Endothelial cell of umbilical vein (primary cell): Measurements from ENCODE around the gene ADD1. TPM values are rescaled to one million over a fixed set of nuclear protein-coding genes. Genes with fewer than 3 reads are reported as not detected.

Experiments
- BruUV-seq: library from RNA; stranded (reverse); fragments of 400-500 nt; replicated peaks from 2 replicates; lab custom pipeline; 2021; lab: Mats Ljungman, UMichigan
- CTCF ChIA-PET: fragments of 300-600, 350-600 bp; sonication (Branson Sonifier 250); formaldehyde crosslinking; loops from one replicate; lab custom pipeline; 2021; ENCODE audit warnings: antibody characterized with exemption, inconsistent platforms; lab: Charles Lee
- POLR2A ChIA-PET: fragments of 300-600, 350-600 bp; sonication (Branson Sonifier 250); formaldehyde crosslinking; loops from one replicate; lab custom pipeline; 2021; ENCODE audit warnings: antibody characterized with exemption, inconsistent platforms; lab: Charles Lee
- DNase-seq: peaks from one replicate; pipeline ENCODE4 v3.0.0-alpha.2; 2011; ENCODE audit warnings: low read depth, low spot score
- FAIRE-seq: peaks from 2 replicates; lab custom pipeline; 2011; peaks lifted over from hg19 to GRCh38; lab: Jason Lieb, UNC
- H2AFZ ChIP-seq: 2 replicates; pipeline ENCODE4 v1.6.0; 2012; ENCODE audit warnings: low read depth, low read length, control low read depth, inconsistent platforms
- H3K27ac ChIP-seq: 2 replicates; pipeline ENCODE4 v1.5.1; 2011; ENCODE audit warnings: low read depth, mild to moderate bottlenecking, control low read depth, low read length, moderate library complexity; ENCODE audit not compliant: insufficient read depth
- H3K27me3 ChIP-seq, 2 experiments: 2 replicates each; pipeline versions ENCODE4 v1.6.0 to v1.6.1; 2011; ENCODE audit warnings: low read length in 2 of 2, mixed read lengths in 1 of 2; ENCODE audit not compliant: control insufficient read depth in 2 of 2, insufficient read depth in 2 of 2
- H3K36me3 ChIP-seq, 2 experiments: 2 replicates in 1 of 2; 3 replicates in 1 of 2; pipeline ENCODE4 v1.5.1; 2011; ENCODE audit warnings: low read length in 2 of 2, mild to moderate bottlenecking in 1 of 2, moderate library complexity in 1 of 2; ENCODE audit not compliant: control insufficient read depth in 2 of 2, insufficient read depth in 2 of 2; ENCODE audit errors: extremely low read depth in 1 of 2
- H3K4me1 ChIP-seq: 3 replicates; pipeline ENCODE4 v1.5.1; 2011; ENCODE audit warnings: mild to moderate bottlenecking, low read length; ENCODE audit not compliant: control insufficient read depth, insufficient read depth; ENCODE audit errors: extremely low read depth
- H3K4me2 ChIP-seq: 2 replicates; pipeline ENCODE4 v1.6.1; 2011; ENCODE audit warnings: low read length, control low read depth, mixed read lengths; ENCODE audit not compliant: insufficient read depth
- H3K4me3 ChIP-seq, 3 experiments: fragments of 200-600 bp in 1 of 3; sonication (generic), shearing (Covaris generic) in 1 of 3; replicated peaks in 1 of 3; 2 replicates each; pipeline ENCODE4 v1.5.1; 2011 to 2016; ENCODE audit warnings: control low read depth in 3 of 3, low read length in 3 of 3, mild to moderate bottlenecking in 2 of 3, inconsistent platforms in 1 of 3, low read depth in 1 of 3, moderate library complexity in 1 of 3; ENCODE audit not compliant: insufficient read depth in 1 of 3
- H3K79me2 ChIP-seq: 2 replicates; pipeline ENCODE4 v1.6.0; 2012; ENCODE audit warnings: low read length, inconsistent platforms; ENCODE audit not compliant: control insufficient read depth, insufficient read depth
- H3K9ac ChIP-seq: replicated peaks from 2 replicates; pipeline ENCODE3; 2011; ENCODE audit warnings: low read length, control low read depth; ENCODE audit not compliant: insufficient read depth; ENCODE audit errors: extremely low read depth
- H3K9me1 ChIP-seq: replicated peaks from 3 replicates; pipeline ENCODE4 v1.6.0; 2011; ENCODE audit warnings: mild to moderate bottlenecking, low read length; ENCODE audit not compliant: control insufficient read depth, insufficient read depth; ENCODE audit errors: extremely low read depth
- H3K9me3 ChIP-seq: replicated peaks from 2 replicates; pipeline ENCODE4 v1.5.1; 2012; ENCODE audit warnings: low read length, inconsistent platforms; ENCODE audit not compliant: control insufficient read depth, insufficient read depth
- H4K20me1 ChIP-seq: replicated peaks from 2 replicates; pipeline ENCODE3; 2011; ENCODE audit warnings: mild to moderate bottlenecking, low read length; ENCODE audit not compliant: control insufficient read depth, insufficient read depth; ENCODE audit errors: extremely low read depth
- EZH2 ChIP-seq: IDR thresholded peaks from 2 replicates; pipeline ENCODE4 v1.6.1; 2012; ENCODE audit warnings: borderline replicate concordance, low read depth, mild to moderate bottlenecking, moderate library complexity, low read length, inconsistent platforms; ENCODE audit not compliant: severe bottlenecking
- FOS ChIP-seq: IDR thresholded peaks from 2 replicates; pipeline ENCODE4 v1.6.1; 2011; ENCODE audit warnings: mild to moderate bottlenecking, low read length, moderate library complexity, borderline replicate concordance; ENCODE audit not compliant: insufficient read depth
- GATA2 ChIP-seq: IDR thresholded peaks from 2 replicates; pipeline ENCODE4 v1.7.0; 2011; ENCODE audit warnings: low read depth, mild to moderate bottlenecking, moderate library complexity, mixed read lengths, low read length; ENCODE audit not compliant: insufficient read length, insufficient read depth
- JUN ChIP-seq: IDR thresholded peaks from 2 replicates; pipeline ENCODE4 v1.6.1; 2011; ENCODE audit warnings: borderline replicate concordance, low read depth; ENCODE audit not compliant: insufficient read length, insufficient read depth
- MYC ChIP-seq: IDR thresholded peaks from one replicate; pipeline ENCODE4 v1.6.1; 2011; ENCODE audit warnings: mild to moderate bottlenecking, low read depth, low read length
- POLR2A ChIP-seq: IDR thresholded peaks from 2 replicates; pipeline ENCODE4 v1.6.1; 2012; ENCODE audit warnings: low read depth, mild to moderate bottlenecking, control low read depth, low read length
- POLR2AphosphoS5 ChIP-seq: IDR thresholded peaks from 2 replicates; pipeline ENCODE4 v1.6.1; 2012; ENCODE audit warnings: low read depth, mild to moderate bottlenecking, control low read depth, low read length, moderate library complexity; ENCODE audit not compliant: insufficient read depth
- dilution Hi-C: fragments of 300-500 bp; cut with MboI; formaldehyde crosslinking; loops from one replicate; pipeline ENCODE4 v1.15.0; 2019; ENCODE audit warnings: low sequenced_read_pairs; ENCODE audit not compliant: extremely low pct_ligation_motif_present
- intact Hi-C: fragments of 100-400 bp; cut with micrococcal nuclease; formaldehyde crosslinking; loops from one replicate; pipeline ENCODE4 v1.10.0; 2022
- polyA plus RNA-seq, 4 experiments: library from polyadenylated mRNA; depleted of rRNA in 3 of 4; stranded (reverse) in 3 of 4; unstranded in 1 of 4; fragments of >200 nt; gene quantifications; 2 replicates each; pipeline versions ENCODE4 v1.2.1 to v1.2.3, GENCODE V29; 2011 to 2012; ENCODE audit warnings: missing spikeins in 1 of 4
- total RNA-seq: library from RNA; stranded (reverse); gene quantifications from 2 replicates; pipeline ENCODE4 v1.2.3, GENCODE V29; 2021
- TF ChIP-seq, protein P1 (sequence below), 2 donors: IDR thresholded peaks; 1 replicate in 1 of 2; 2 replicates in 1 of 2; pipeline ENCODE4 v1.5.1; 2011; ENCODE audit warnings: low read length in 2 of 2, mild to moderate bottlenecking in 2 of 2, moderate library complexity in 2 of 2, control low read depth in 1 of 2, inconsistent platforms in 1 of 2, low read depth in 1 of 2; ENCODE audit not compliant: insufficient read depth in 1 of 2; ENCODE audit errors: extremely low read depth in 1 of 2
- TF ChIP-seq, protein P2 (sequence below): IDR thresholded peaks from 2 replicates; pipeline ENCODE4 v1.6.1; 2011; ENCODE audit not compliant: insufficient read depth, insufficient read length

The ADD1 gene
- total and polyA plus RNA-seq, 2 donors (not counting 3 experiments of a cell fraction or from before 2014, with no cell fraction given), result 219 to 305 TPM

DNA sequence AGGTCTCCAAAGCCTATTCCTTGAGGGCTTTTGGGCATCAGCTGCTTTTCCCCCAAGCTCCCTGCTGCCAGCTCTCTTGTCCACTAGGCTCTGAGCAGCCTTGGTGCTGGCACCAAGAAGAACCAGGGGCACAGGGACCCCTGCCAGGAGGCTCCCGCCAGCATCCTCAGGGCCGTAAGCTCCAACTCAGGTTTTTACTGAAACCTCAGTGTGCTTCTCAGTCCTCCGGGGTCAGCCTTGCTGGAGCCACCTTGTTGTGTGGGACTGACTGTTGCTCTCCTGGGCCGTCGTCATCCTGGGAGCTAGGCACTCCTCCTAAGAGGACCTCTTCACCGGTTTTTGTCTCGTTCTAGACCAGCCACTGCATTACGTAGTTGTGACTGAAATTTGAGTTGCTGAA lies 80.6 kb downstream of the ADD1 start:
- no TSS peak for BruUV-seq
- Histone ChIP-seq H2AFZ (no peak overlapping the region), H3K79me2 (peaks cover 11% of the 10 kb centered on the region), H3K36me3 (peaks cover 2 to 45% of the 10 kb centered on the region in 2 experiments), H3K4me3 (no peak overlapping the region), H3K4me2 (no peak overlapping the region), H3K27ac (no peak overlapping the region), H4K20me1 (no peaks in the 10 kb centered on the region), H3K9me1 (no peaks in the 10 kb centered on the region), H3K9ac (no peak overlapping the region), H3K9me3 (no peaks in the 10 kb centered on the region), H3K4me1 (peaks cover 3% of the 10 kb centered on the region), H3K27me3 (no peaks in the 10 kb centered on the region)
- ChIA-PET POLR2A (no interaction called here), CTCF (interaction anchor here (1.0 to 1.7 kb wide), 2 partner anchors 30 to 160 kb away, joined by 3 to 4 read pairs; no protein-coding TSS in a partner anchor)
- intact Hi-C loops, result no loop called here
- no peak for FAIRE-seq
- TF ChIP-seq, protein P1, sequence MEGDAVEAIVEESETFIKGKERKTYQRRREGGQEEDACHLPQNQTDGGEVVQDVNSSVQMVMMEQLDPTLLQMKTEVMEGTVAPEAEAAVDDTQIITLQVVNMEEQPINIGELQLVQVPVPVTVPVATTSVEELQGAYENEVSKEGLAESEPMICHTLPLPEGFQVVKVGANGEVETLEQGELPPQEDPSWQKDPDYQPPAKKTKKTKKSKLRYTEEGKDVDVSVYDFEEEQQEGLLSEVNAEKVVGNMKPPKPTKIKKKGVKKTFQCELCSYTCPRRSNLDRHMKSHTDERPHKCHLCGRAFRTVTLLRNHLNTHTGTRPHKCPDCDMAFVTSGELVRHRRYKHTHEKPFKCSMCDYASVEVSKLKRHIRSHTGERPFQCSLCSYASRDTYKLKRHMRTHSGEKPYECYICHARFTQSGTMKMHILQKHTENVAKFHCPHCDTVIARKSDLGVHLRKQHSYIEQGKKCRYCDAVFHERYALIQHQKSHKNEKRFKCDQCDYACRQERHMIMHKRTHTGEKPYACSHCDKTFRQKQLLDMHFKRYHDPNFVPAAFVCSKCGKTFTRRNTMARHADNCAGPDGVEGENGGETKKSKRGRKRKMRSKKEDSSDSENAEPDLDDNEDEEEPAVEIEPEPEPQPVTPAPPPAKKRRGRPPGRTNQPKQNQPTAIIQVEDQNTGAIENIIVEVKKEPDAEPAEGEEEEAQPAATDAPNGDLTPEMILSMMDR (IDR thresholded peaks at IDR 0.05; ENCODE audit: extremely low read depth in 1 of 2, insufficient read depth in 1 of 2, low read depth in 1 of 2, low read length in 2 of 2), result no peak
- TF ChIP-seq, protein P2, sequence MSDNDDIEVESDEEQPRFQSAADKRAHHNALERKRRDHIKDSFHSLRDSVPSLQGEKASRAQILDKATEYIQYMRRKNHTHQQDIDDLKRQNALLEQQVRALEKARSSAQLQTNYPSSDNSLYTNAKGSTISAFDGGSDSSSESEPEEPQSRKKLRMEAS, result no peak
- no peak for DNase-seq
- dilution Hi-C loops, result no loop called here

DNA sequence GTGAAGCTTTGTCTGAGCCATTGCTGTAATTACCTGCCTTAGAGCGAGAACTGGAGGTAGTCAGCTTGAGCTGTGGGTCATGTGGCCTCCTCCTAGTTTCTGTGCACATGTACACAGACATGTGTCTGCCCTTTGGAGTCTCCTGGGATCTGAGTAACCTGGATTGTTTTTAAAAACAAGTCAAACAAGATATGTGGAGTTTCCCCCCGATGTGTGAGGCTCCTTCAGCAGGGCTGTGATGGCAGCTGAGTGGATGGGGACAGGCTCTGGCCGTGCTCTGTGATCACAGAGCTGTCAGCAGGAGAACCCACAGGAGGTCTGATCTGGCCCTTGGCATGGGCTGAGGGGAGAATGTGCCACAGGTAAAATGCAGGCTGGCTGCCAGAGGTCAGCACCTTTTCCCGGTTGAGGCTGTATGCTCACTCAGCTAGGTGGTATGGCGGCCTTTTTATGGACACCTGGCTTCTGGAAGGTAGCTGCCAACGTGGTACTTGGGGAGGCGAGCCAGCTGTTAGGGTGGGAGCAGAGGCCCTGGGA lies 81.2 kb downstream of the ADD1 start:
- DNase-seq (no peak), FAIRE-seq (no peak)
- no peak overlapping the region for H3K27ac ChIP-seq
- H3K36me3 ChIP-seq, result peaks cover 2 to 49% of the 10 kb centered on the region in 2 experiments
- dilution Hi-C loops (no loop called here), intact Hi-C loops (no loop called here)
- no peak overlapping the region for H3K9ac ChIP-seq
- H2AFZ ChIP-seq, result no peak overlapping the region
- no peaks in the 10 kb centered on the region for H3K27me3 ChIP-seq
- peaks cover 10% of the 10 kb centered on the region for H3K79me2 ChIP-seq
- H3K9me3 ChIP-seq, result no peaks in the 10 kb centered on the region
- ChIA-PET CTCF (interaction anchor here (1.0 kb wide), 1 partner anchor 29 kb away, joined by 3 read pairs; no protein-coding TSS in a partner anchor), POLR2A (no interaction called here)
- no peak for TF ChIP-seq EZH2
- no peak for TF ChIP-seq FOS
- TF ChIP-seq MYC, result no peak
- TF ChIP-seq POLR2A, result no peak
- no peak for TF ChIP-seq GATA2
- TF ChIP-seq POLR2AphosphoS5, result no peak
- no peak for TF ChIP-seq JUN
- TF ChIP-seq, protein P1 (IDR thresholded peaks at IDR 0.05; ENCODE audit: extremely low read depth in 1 of 2, insufficient read depth in 1 of 2, low read depth in 1 of 2, low read length in 2 of 2), result no peak
- TF ChIP-seq, protein P2, result no peak
- no peak overlapping the region for H3K4me2 ChIP-seq
- no peaks in the 10 kb centered on the region for H4K20me1 ChIP-seq
- no TSS peak for BruUV-seq
- H3K9me1 ChIP-seq, result no peaks in the 10 kb centered on the region
- H3K4me3 ChIP-seq, result no peak overlapping the region
- peaks cover 3% of the 10 kb centered on the region for H3K4me1 ChIP-seq
